ENCODE measurements around the gene CSPG4. TPM values are rescaled to one million over a fixed set of nuclear protein-coding genes. Genes with fewer than 3 reads are reported as not detected.

CSPG4 gene
- total and polyA plus RNA-seq, 2 of the 4 experiments (the other 2 are of a cell fraction) = 12.4 to 28.4 TPM

DNA sequence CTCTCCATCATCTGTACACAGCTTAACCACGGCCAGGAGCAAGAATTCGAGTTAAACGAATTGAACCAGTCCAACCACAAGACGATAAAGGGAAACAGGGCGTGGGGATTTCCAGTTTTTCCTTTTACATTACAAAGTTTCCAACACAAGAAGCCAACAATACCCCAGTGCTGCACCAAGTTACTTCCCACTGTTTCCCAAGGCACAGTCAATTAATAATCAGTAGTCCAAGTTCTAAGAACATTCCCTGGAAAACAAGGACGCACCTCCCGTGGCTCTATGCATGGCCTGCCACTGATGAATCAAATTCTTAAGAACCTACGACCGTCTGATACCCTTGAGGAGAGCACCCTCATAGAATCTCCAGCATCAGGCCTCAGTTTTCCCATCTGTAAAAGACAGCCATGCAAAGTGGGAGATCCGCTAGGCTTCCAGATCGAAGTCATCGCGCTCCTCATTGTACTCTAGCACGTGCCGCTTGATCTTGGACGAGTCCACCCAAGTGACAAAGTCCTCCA lies 73.4 kb downstream of the CSPG4 start:
- H2BK120ac ChIP-seq (ENCODE audit: low read depth, low read length) = peak overlapping the region; percentile 12; the same call in 1 of the 2 replicates
- H3K9me1 ChIP-seq (ENCODE audit: insufficient read depth, low read length) = 0 out of 2 replicates have a peak, but pooled peaks cover 4% of the 10 kb centered on the region
- peak overlapping the region; percentile 77 for H3K4me3 ChIP-seq (ENCODE audit: insufficient read depth, low read depth, low read length)
- ChIA-PET CTCF (interaction anchor here (0.8 to 1.5 kb wide), 3 partner anchors 14 to 45 kb away, joined by 3 to 7 read pairs (median 4); partner anchors contain the start of gene SNUPN), POLR2A (ENCODE audit: unreplicated experiment) (interaction anchor here (0.6 to 1.3 kb wide), 3 partner anchors 8 to 45 kb away, joined by 4 to 6 read pairs (median 5); partner anchors contain the start of gene SNUPN)
- peak overlapping the region; percentile 93 for H4K91ac ChIP-seq (ENCODE audit: insufficient read depth, low read depth, low read length)
- no peaks in the 10 kb centered on the region for H3K36me3 ChIP-seq (ENCODE audit: control insufficient read depth, insufficient read depth, low read length)
- no peak overlapping the region for H2BK20ac ChIP-seq (ENCODE audit: low read depth, low read length)
- ATAC-seq (ENCODE audit: low read depth) = no peak
- dilution Hi-C loops (cut with HindIII; ENCODE audit: low sequenced_read_pairs, unreplicated experiment) (no loop called here), in situ Hi-C loops (cut with MboI; ENCODE audit: low sequenced_read_pairs) (loop anchor here (5.0 kb wide), 1 partner anchor 43 kb away; no protein-coding TSS in a partner anchor), intact Hi-C loops (cut with micrococcal nuclease) (loop anchor here (2.0 to 5.0 kb wide), 3 partner anchors 22 to 187 kb away; partner anchors contain the start of gene SIN3A)
- H3K4me1 ChIP-seq (ENCODE audit: control insufficient read depth, insufficient read depth, low read length) = peaks cover 4% of the 10 kb centered on the region; the same call in 1 of the 2 replicates
- peak overlapping the region; percentile 91 to 98 for H4K8ac ChIP-seq (ENCODE audit: low read depth in 2 of 2, low read length in 2 of 2)
- peak overlapping the region; percentile 91 for H3K14ac ChIP-seq (replicated peaks; ENCODE audit: low read depth, low read length)
- H3K27ac ChIP-seq (ENCODE audit: insufficient read depth, low read length) = peak overlapping the region; percentile 92
- BruUV-seq (replicated peaks) = TSS peak; percentile 59
- no peak overlapping the region for H2BK15ac ChIP-seq (ENCODE audit: low read depth, low read length)
- 2% methylated on average over 10 of the region's 16 CpGs; no CpG with 5 or more reads in 1 of the 2 experiments for WGBS, 2 experiments (ENCODE audit: extremely low coverage in 2 of 2, insufficient read length in 1 of 2)
- H3K27me3 ChIP-seq (ENCODE audit: control insufficient read depth, insufficient read depth, low read length) = no peaks in the 10 kb centered on the region
- peak overlapping the region; percentile 96 for H3K23ac ChIP-seq (ENCODE audit: low read depth, low read length)
- peak overlapping the region; percentile 99 for H2AK9ac ChIP-seq (replicated peaks; ENCODE audit: low read depth, low read length, poor library complexity)
- peak overlapping the region; percentile 94 for H2AK5ac ChIP-seq (ENCODE audit: low read depth, low read length)
- peaks cover 13 to 45% of the 10 kb centered on the region in 2 experiments for H3K79me1 ChIP-seq (ENCODE audit: low read depth in 1 of 2, low read length in 2 of 2)
- H3K9me3 ChIP-seq (ENCODE audit: control insufficient read depth, insufficient read depth, low read length) = no peaks in the 10 kb centered on the region
- peak overlapping the region; percentile 97 for H2AFZ ChIP-seq (replicated peaks; ENCODE audit: low read length, poor library complexity)
- H3K4me2 ChIP-seq (ENCODE audit: low read depth, low read length) = peak overlapping the region; percentile 98
- peak overlapping the region; percentile 77 for H4K5ac ChIP-seq (ENCODE audit: low read depth, low read length)
- peaks cover 24% of the 10 kb centered on the region for H4K20me1 ChIP-seq (ENCODE audit: insufficient read depth, low read length)
- peak overlapping the region; percentile 97 for H3K4ac ChIP-seq (ENCODE audit: low read depth, low read length)
- TF ChIP-seq FOS (IDR thresholded peaks at IDR 0.05; ENCODE audit: low read depth, low read length) (no peak), RCOR1 (IDR thresholded peaks at IDR 0.05; ENCODE audit: insufficient replicate concordance, low read length) (no peak), CHD1 (IDR thresholded peaks at IDR 0.05; ENCODE audit: low read depth, low read length) (no peak), BHLHE40 (IDR thresholded peaks at IDR 0.05; ENCODE audit: low read depth, low read length) (peak; percentile 82)
- peak overlapping the region; percentile 93 for H3K9ac ChIP-seq (ENCODE audit: low read depth, low read length)
- peak overlapping the region; percentile 93 for H2BK5ac ChIP-seq (ENCODE audit: low read depth, low read length, poor library complexity, severe bottlenecking)
- no peak for DNase-seq
- H3K18ac ChIP-seq (ENCODE audit: low read depth, low read length) = peak overlapping the region; percentile 17; the same call in 1 of the 2 replicates
- peak overlapping the region; percentile 55; the same call in 1 of the 2 replicates for H3K56ac ChIP-seq (ENCODE audit: extremely low read depth, insufficient read depth, low read length)

Data from IMR-90 (cell line).